Measurements from ENCODE around the gene ZNF132.
"Not testable (repeated sequence)": the region's sequence is repeated elsewhere in the genome, so short reads cannot be mapped to it uniquely, and the experiment has no call there.

ZNF132 gene

GRCh38 chr19:58406818-58407657, 32.9 kb downstream of the ZNF132 start:
- no peak for ATAC-seq

- ATAC-seq: not testable (repeated sequence)
These were observed 36.0 kb downstream of the ZNF132 start for GRCh38 chr19:58403920-58404478.

GRCh38 chr19:58401840-58402421, 38.0 kb downstream of the ZNF132 start:
- ATAC-seq: no peak

- ATAC-seq: peak; percentile 98 to 99
These were observed 38.8 kb downstream of the ZNF132 start for GRCh38 chr19:58400916-58401839.

GRCh38 chr19:58400316-58400915, 39.5 kb downstream of the ZNF132 start:
- ATAC-seq: no peak

GRCh38 chr19:58399903-58400302, 40.0 kb downstream of the ZNF132 start:
- no peak for ATAC-seq

GRCh38 chr19:58398545-58398944, 41.4 kb downstream of the ZNF132 start:
- no peak for ATAC-seq

GRCh38 chr19:58398087-58398486, 41.9 kb downstream of the ZNF132 start:
- ATAC-seq: no peak

- no peak for ATAC-seq
These were observed 42.4 kb downstream of the ZNF132 start for GRCh38 chr19:58397533-58398037.

GRCh38 chr19:58396691-58397532, 43.0 kb downstream of the ZNF132 start:
- ATAC-seq: no peak

GRCh38 chr19:58395979-58396627, 43.9 kb downstream of the ZNF132 start:
- no peak for ATAC-seq

GRCh38 chr19:58395220-58395978, 44.6 kb downstream of the ZNF132 start, which contains the start of gene RNF225:
TSS of gene RNF225 (plus strand) at chr19:58395656. CDS start at chr19:58396090, 434 bp downstream.
- ATAC-seq: peak; percentile 8 to 22

- no peak for ATAC-seq
These were observed 45.1 kb downstream of the ZNF132 start for GRCh38 chr19:58394821-58395219.

- no peak for ATAC-seq
These were observed 46.3 kb downstream of the ZNF132 start for GRCh38 chr19:58393725-58394033.

- ATAC-seq: no peak
These were observed 46.8 kb downstream of the ZNF132 start for GRCh38 chr19:58392945-58393724.

GRCh38 chr19:58388175-58388526, 51.8 kb downstream of the ZNF132 start:
- no peak for ATAC-seq

GRCh38 chr19:58387338-58388174, 52.4 kb downstream of the ZNF132 start:
- no peak for ATAC-seq
